Naive thymus-derived CD4-positive, alpha-beta T cell (primary cell): ENCODE data around the gene LRRC37A2. TPM values are rescaled to one million over a fixed set of nuclear protein-coding genes. Genes with fewer than 3 reads are reported as not detected.
"Not testable (repeated sequence)": the region's sequence is repeated elsewhere in the genome, so short reads cannot be mapped to it uniquely, and the experiment has no call there.

Source experiments
- ATAC-seq: fragments of 150-1000 bp; cut with Tn5 transposase; 2 replicates; pipeline ENCODE4 v1.10.0; 2021; ENCODE audit warnings: mild to moderate bottlenecking, moderate library complexity
- CTCF ChIA-PET: fragments of 350-600 bp; sonication (Branson Sonifier 250); formaldehyde crosslinking; loops from one replicate; lab custom pipeline; 2021; ENCODE audit warnings: antibody characterized with exemption; lab: Charles Lee
- POLR2A ChIA-PET: fragments of 350-600 bp; sonication (Branson Sonifier 250); formaldehyde crosslinking; loops from one replicate; lab custom pipeline; 2021; ENCODE audit warnings: antibody characterized with exemption, inconsistent platforms; lab: Charles Lee
- DNase-seq, 9 donors: peaks; one replicate each; pipeline versions ENCODE4 v3.0.0 to v3.0.0-alpha.2; 2020 to 2022; ENCODE audit warnings: mixed read lengths in 1 of 9
- H3K27ac ChIP-seq: one replicate; pipeline ENCODE4 v1.7.0; 2013; ENCODE audit warnings: mild to moderate bottlenecking, low read depth, low read length, moderate library complexity
- H3K27me3 ChIP-seq, 2 donors: one replicate each; pipeline ENCODE4 v1.7.0; 2013; ENCODE audit warnings: low read length in 2 of 2, mild to moderate bottlenecking in 2 of 2, moderate library complexity in 2 of 2; ENCODE audit not compliant: control insufficient read depth in 2 of 2, insufficient read depth in 2 of 2
- H3K36me3 ChIP-seq, 3 experiments: 1 replicate in 2 of 3; 2 replicates in 1 of 3; pipeline ENCODE4 v1.7.0; 2013; ENCODE audit warnings: low read length in 3 of 3, mild to moderate bottlenecking in 3 of 3, moderate library complexity in 1 of 3; ENCODE audit not compliant: insufficient read depth in 3 of 3, control insufficient read depth in 2 of 3
- H3K4me1 ChIP-seq, 2 donors: one replicate each; pipeline ENCODE4 v1.7.0; 2013; ENCODE audit warnings: low read length in 2 of 2, mild to moderate bottlenecking in 2 of 2, moderate library complexity in 1 of 2; ENCODE audit not compliant: control insufficient read depth in 2 of 2, insufficient read depth in 2 of 2
- H3K4me3 ChIP-seq: 2 replicates; pipeline ENCODE4 v1.7.0; 2013; ENCODE audit warnings: mild to moderate bottlenecking, low read length
- H3K9me3 ChIP-seq, 3 experiments: 1 replicate in 2 of 3; 2 replicates in 1 of 3; pipeline ENCODE4 v1.7.0; 2013; ENCODE audit warnings: low read length in 3 of 3; ENCODE audit not compliant: control insufficient read depth in 2 of 3
- H3K27ac Mint-ChIP-seq, 9 donors: one replicate each; pipeline ENCODE4 v1.8.0; 2020 to 2022; ENCODE audit warnings: mixed read lengths in 9 of 9, mild to moderate bottlenecking in 8 of 9, moderate library complexity in 5 of 9, inconsistent platforms in 2 of 9
- H3K27me3 Mint-ChIP-seq, 5 donors: one replicate each; pipeline ENCODE4 v1.8.0; 2021 to 2022; ENCODE audit warnings: mixed read lengths in 5 of 5, mild to moderate bottlenecking in 1 of 5
- H3K36me3 Mint-ChIP-seq, 5 donors: one replicate each; pipeline ENCODE4 v1.8.0; 2020 to 2022; ENCODE audit warnings: mixed read lengths in 5 of 5, mild to moderate bottlenecking in 3 of 5, inconsistent platforms in 1 of 5
- H3K4me1 Mint-ChIP-seq, 7 donors: one replicate each; pipeline ENCODE4 v1.8.0; 2020 to 2022; ENCODE audit warnings: mixed read lengths in 7 of 7, mild to moderate bottlenecking in 3 of 7, inconsistent platforms in 1 of 7
- H3K4me3 Mint-ChIP-seq, 10 donors: one replicate each; pipeline ENCODE4 v1.8.0; 2020 to 2022; ENCODE audit warnings: mild to moderate bottlenecking in 10 of 10, mixed read lengths in 10 of 10, moderate library complexity in 6 of 10, inconsistent platforms in 2 of 10
- H3K9me3 Mint-ChIP-seq, 11 donors: one replicate each; pipeline ENCODE4 v1.8.0; 2020 to 2022; ENCODE audit warnings: mixed read lengths in 11 of 11, mild to moderate bottlenecking in 4 of 11, inconsistent platforms in 1 of 11, moderate library complexity in 1 of 11
- intact Hi-C, 2 donors: fragments of 100-400 bp; cut with micrococcal nuclease; formaldehyde crosslinking; loops; one replicate each; pipeline ENCODE4 v1.15.1; 2023
- polyA plus RNA-seq, 2 donors: library from polyadenylated mRNA; unstranded; fragments of 300-500 nt; fragmentation: Illumina TruSeq; gene quantifications; one replicate each; pipeline ENCODE4 v1.2.3, GENCODE V29; 2021
- total RNA-seq, 6 experiments: library from RNA in 5 of 6; stranded (reverse) in 5 of 6; gene quantifications; 1 replicate in 5 of 6; 2 replicates in 1 of 6; pipeline ENCODE4 v1.2.3 and lab custom pipeline; 2021 to 2026

The LRRC37A2 gene
- total and polyA plus RNA-seq, 7 experiments from 2014 or later: 9.8 to 53.8 (median 17.8) TPM

DNA sequence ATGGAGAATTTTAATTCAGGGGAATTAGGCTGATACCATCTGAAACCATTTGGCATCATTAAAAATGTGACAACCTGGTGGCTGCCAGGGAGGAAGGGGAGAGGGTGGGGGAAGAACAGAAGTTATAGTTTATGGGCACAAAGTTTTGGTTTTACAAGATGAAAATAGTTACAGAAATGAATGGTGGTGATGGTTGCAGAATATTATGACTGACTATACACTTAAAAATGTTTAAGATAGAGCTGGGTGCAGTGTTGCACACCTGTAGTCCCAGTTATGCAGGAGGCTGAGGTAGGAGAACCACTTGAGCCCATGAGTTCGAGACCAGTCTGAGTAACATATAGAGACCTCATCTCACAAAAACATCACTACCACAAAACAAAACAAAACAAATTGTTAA lies 54.7 kb downstream of the LRRC37A2 start:
- H3K4me1 ChIP-seq, H3K4me3 Mint-ChIP-seq, H3K36me3 Mint-ChIP-seq, H3K27ac ChIP-seq, H3K27me3 Mint-ChIP-seq, CTCF ChIA-PET, DNase-seq, POLR2A ChIA-PET, H3K27ac Mint-ChIP-seq, H3K36me3 ChIP-seq, ATAC-seq, H3K9me3 ChIP-seq, H3K4me3 ChIP-seq, H3K27me3 ChIP-seq, H3K9me3 Mint-ChIP-seq, H3K4me1 Mint-ChIP-seq, intact Hi-C loops: not testable (repeated sequence)

DNA sequence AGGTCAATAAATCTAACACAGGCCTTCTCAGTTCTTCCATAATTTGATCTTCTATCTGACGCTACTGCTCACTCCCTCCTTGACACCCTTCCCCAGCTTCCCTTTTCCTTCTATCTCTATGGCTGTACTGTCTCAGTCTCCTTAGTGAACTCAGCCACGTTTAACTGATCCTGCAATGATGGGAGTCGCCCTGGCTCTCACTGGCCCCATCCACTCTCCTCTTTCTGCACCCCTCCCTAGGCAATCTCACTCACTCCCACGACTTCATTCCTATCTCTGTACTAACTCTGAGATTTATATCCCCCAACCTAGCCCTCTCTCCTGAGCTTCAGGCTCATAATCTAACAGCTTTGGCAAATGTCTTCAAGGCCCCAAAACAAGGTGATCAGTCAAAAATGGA lies 59.5 kb downstream of the LRRC37A2 start:
- POLR2A ChIA-PET, H3K27ac ChIP-seq, intact Hi-C loops, ATAC-seq, H3K4me3 ChIP-seq, H3K27ac Mint-ChIP-seq, H3K36me3 Mint-ChIP-seq, H3K27me3 Mint-ChIP-seq, DNase-seq, H3K9me3 ChIP-seq, CTCF ChIA-PET, H3K4me3 Mint-ChIP-seq, H3K36me3 ChIP-seq, H3K27me3 ChIP-seq, H3K4me1 ChIP-seq, H3K4me1 Mint-ChIP-seq, H3K9me3 Mint-ChIP-seq: not testable (repeated sequence)

DNA sequence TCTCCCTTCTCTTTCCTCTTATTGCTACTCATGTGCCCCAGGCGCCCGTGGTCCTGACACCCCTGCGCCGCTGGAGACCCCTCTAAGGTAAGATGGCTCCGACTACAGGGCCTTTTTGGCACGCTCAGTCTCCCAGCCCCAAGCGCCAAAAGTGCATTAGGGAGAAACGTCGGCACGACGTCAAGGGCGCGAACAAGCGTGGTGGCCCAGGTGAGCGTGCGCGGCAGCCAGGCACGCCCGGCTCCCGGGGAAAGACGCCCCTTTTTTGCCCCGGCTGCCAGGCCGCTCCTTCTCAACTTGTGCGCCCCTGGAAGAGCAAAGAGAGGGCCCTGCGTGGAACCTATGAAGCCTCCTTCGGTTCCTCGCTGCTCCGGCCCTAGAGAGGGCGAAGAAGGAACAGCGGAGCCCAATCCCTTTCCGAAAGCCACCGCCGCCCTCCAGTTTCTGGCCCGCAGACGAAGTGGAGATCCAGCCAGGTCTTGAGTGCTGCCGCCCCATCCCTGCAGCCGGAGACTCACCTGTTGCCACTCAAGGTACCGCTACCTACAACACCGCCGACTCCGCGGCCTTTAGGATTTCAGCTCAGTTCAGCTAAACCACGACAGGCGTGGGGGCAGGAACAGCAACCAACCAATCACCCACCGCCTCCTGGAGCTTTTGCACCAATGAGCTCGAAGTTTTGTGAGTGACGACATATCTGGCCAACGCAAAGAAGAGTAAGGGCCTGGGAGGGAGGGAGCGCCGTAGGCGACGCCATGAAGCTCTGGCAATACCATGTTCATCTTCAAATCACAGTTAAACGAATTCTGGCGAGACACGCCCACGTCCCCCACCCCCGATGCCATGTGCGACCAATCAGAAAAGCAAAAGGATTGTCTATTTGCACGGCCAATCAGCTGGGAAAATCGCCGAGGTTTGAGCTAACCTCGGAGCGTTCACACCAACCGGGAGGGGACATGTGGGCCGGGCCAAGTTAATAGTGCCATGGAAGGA lies 67.1 kb downstream of the LRRC37A2 start, which contains the start of gene ARL17A:
Gene ARL17A (minus strand): TSS at position 609 of the 993 bp plus-strand sequence. CDS start 3,369 bp downstream, outside the sequence.
- POLR2A ChIA-PET, H3K27me3 Mint-ChIP-seq: not testable (repeated sequence)
- peak within 1 kb of the TSS; percentile 53 for H3K27ac ChIP-seq

DNA sequence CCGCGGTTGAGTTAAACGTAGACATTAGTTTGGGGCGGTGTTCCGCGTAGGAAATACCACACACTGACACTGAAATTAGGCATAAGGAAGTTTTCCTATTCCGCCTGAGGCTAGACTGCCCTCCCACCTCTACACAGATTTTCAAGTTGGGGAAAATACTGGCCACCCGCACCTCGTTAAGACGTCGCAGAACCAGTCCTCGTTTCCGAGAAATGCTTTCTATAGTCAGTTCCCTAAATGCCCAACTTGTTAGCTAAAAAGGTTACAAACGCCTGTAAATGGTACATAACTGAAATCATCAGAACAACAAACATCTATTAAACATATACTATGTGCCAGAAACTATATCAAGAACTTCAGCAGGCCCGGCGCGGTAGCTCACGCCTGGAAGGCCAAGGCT lies 67.8 kb downstream of the LRRC37A2 start:
- H3K27me3 Mint-ChIP-seq, ATAC-seq, H3K36me3 Mint-ChIP-seq, H3K4me1 ChIP-seq, H3K36me3 ChIP-seq, H3K27me3 ChIP-seq, H3K4me1 Mint-ChIP-seq, H3K4me3 ChIP-seq, POLR2A ChIA-PET, H3K9me3 Mint-ChIP-seq, intact Hi-C loops, H3K9me3 ChIP-seq, CTCF ChIA-PET: not testable (repeated sequence)
- peak overlapping the region; percentile 53 for H3K27ac ChIP-seq
- peak overlapping the region in 8 of 10 donors; percentile 40 to 69 (median 60) for H3K4me3 Mint-ChIP-seq
- peak overlapping the region in 2 of 9 donors; percentile 33 to 53 for H3K27ac Mint-ChIP-seq
- peak in 3 of 9 donors; percentile 7 to 22 (median 18) for DNase-seq

More for the DNA sequence above, 67.1 kb downstream of the LRRC37A2 start, which contains the start of gene ARL17A:
- H3K9me3 Mint-ChIP-seq, H3K36me3 Mint-ChIP-seq, H3K36me3 ChIP-seq, intact Hi-C loops, H3K9me3 ChIP-seq, H3K4me3 ChIP-seq, H3K4me1 Mint-ChIP-seq, CTCF ChIA-PET, H3K27me3 ChIP-seq, H3K4me1 ChIP-seq: not testable (repeated sequence)
- ATAC-seq: peak; percentile 94
- DNase-seq: peak; percentile 33 to 94 (median 85)
- peak within 1 kb of the TSS in 8 of 10 donors; percentile 40 to 69 (median 60) for H3K4me3 Mint-ChIP-seq
- H3K27ac Mint-ChIP-seq: peak within 1 kb of the TSS in 3 of 9 donors; percentile 33 to 53 (median 42)

DNA sequence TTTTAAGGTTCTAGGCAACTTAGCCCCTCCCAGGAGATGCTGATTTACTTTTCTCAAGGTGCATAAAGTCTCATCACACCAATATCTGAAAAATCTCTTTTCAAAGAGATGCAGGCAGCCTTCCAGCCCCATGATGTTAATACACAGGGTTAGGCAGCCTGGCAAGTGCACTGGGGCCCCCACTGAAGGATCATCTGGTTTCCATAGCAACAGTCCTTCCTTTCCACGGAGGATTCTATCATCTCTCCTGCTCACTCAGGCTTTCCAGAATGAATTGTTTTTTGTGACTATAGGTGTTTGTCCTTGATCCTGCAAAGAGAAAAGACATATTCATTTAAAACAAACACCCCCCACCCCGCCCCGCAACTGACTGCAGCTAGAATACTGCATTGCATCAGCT lies 73.2 kb downstream of the LRRC37A2 start:
- H3K27ac Mint-ChIP-seq, POLR2A ChIA-PET, H3K27ac ChIP-seq, H3K27me3 ChIP-seq, intact Hi-C loops, H3K4me3 Mint-ChIP-seq, DNase-seq, H3K36me3 ChIP-seq, H3K4me1 Mint-ChIP-seq, CTCF ChIA-PET, H3K9me3 ChIP-seq, H3K27me3 Mint-ChIP-seq, H3K36me3 Mint-ChIP-seq, ATAC-seq, H3K4me1 ChIP-seq, H3K4me3 ChIP-seq, H3K9me3 Mint-ChIP-seq: not testable (repeated sequence)

DNA sequence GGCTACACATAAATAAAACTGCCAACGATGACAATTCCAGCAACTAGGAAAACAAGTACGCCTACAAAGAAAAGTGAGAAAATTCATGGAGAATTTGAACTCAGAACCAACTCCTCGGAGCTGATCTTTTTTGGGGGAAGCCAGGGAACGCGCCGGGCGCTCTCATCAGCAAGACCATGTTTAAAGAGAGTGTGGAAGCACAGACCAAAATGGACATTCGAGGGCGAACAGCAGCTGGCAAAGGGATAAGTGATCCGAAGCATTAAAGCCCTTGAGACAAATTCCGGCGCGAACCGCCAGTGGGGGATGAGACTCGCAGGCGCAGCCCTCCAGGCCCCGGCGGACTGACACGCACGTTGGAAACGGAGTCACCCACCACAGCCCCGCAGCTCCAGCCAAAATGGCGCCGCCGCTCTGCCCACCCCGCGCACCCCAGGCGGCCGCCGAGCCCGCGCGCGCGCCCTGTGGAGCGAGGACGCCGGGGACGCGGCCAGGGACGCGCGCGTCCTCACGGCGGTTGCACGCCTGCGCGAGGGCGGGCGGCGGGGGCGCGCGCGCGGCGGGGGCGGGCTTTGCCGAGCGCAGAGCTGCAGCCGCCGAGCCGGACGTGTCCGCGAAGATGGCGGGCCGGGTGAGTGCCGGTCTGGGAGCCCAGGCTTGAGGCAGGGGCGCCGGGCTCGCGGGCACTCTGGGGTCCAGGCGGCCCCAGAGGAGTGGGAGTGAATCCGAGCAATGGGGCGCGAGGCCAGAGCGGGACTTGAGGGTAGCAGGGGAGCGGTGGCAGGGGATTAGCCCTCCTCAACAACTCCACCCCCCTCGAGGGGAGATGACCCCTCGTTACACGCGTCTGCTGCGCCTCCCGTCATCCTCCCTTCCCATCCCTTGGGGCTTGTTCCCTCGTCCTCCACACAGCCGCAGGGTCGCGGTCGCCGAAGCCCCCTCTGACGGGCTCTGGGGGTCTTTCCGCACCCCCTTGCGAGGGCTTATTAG lies 78.2 kb downstream of the LRRC37A2 start, which contains the start of gene NSF:
Gene NSF (plus strand): TSS at position 513 of the 990 bp plus-strand sequence. CDS start 107 bp downstream, at position 620.
- H3K4me1 ChIP-seq, intact Hi-C loops, H3K36me3 Mint-ChIP-seq, CTCF ChIA-PET, POLR2A ChIA-PET, H3K27ac ChIP-seq, H3K9me3 Mint-ChIP-seq, H3K4me3 ChIP-seq, H3K36me3 ChIP-seq, H3K27me3 ChIP-seq, H3K4me3 Mint-ChIP-seq, H3K4me1 Mint-ChIP-seq, DNase-seq, H3K27me3 Mint-ChIP-seq, H3K27ac Mint-ChIP-seq, H3K9me3 ChIP-seq: not testable (repeated sequence)
- peak; percentile 98 for ATAC-seq
